ENCODE measurements around the gene LRRN1. TPM values are rescaled to one million over a fixed set of nuclear protein-coding genes. Genes with fewer than 3 reads are reported as not detected.

The LRRN1 gene
- total and polyA plus RNA-seq, 10 donors, result 0.20 to 8.0 (median 4.1) TPM

- Histone ChIP-seq H3K4me1 (no peaks in the 10 kb centered on the region), H3K27ac (no peak overlapping the region), H3K36me3 (peaks cover 0 to 6% (median 0%) of the 10 kb centered on the region in 6 donors), H3K27me3 (replicated peaks in 1 of 7) (no peaks in the 10 kb centered on the region), H3K4me3 (no peak overlapping the region), H3K9me3 (peaks cover 0 to 19% (median 12%) of the 10 kb centered on the region in 8 donors)
- intact Hi-C loops (cut with DNase I; ENCODE audit: low total_unique reads), result no loop called here
- no peak for DNase-seq
- TF ChIP-seq POLR2A (IDR thresholded peaks at IDR 0.05) (no peak), CTCF (IDR thresholded peaks at IDR 0.05 in 8 of 11, conservative IDR thresholded peaks at IDR 0.05 in 3 of 11) (no peak), POLR2AphosphoS5 (IDR thresholded peaks at IDR 0.05) (no peak)
- 83 to 88% (median 84%) methylated on average over 3 of the region's 3 CpGs for WGBS, 5 donors
These were observed 28.1 kb upstream of the LRRN1 start for GRCh38 chr3:3771094-3771493.

GRCh38 chr3:3771567-3771966 lies 27.7 kb upstream of the LRRN1 start:
- WGBS, 5 donors, result 87 to 100% (median 95%) methylated on average over 1 of the region's 1 CpG

DNA sequence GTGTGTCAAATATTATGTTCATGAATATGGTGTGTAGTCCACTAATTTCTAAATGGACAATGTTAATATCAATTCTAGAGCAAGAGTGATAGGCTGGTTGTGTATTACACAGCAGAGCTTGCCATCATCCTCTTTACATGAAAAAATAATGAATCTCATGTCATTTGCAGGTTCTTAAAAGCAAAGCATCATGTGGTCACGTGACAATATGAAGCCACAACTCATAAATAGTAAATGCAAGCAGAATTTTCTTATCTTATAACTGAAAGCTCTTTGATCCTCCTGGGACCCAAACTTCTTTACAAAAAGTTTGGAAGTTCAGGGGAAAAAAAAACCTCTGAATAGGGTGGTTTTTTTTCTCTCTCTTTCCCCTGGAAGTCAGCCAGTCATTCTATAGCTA lies 26.9 kb upstream of the LRRN1 start:
- TF ChIP-seq POLR2AphosphoS5 (IDR thresholded peaks at IDR 0.05) (no peak), POLR2A (IDR thresholded peaks at IDR 0.05) (no peak), CTCF (IDR thresholded peaks at IDR 0.05 in 8 of 11, conservative IDR thresholded peaks at IDR 0.05 in 3 of 11) (no peak)
- intact Hi-C loops (cut with DNase I; ENCODE audit: low total_unique reads), result no loop called here
- Histone ChIP-seq H3K4me1 (no peaks in the 10 kb centered on the region), H3K36me3 (peaks cover 0 to 10% (median 3%) of the 10 kb centered on the region in 6 donors), H3K27me3 (replicated peaks in 1 of 7) (no peaks in the 10 kb centered on the region), H3K9me3 (peaks cover 0 to 24% (median 16%) of the 10 kb centered on the region in 8 donors), H3K27ac (no peak overlapping the region), H3K4me3 (no peak overlapping the region)
- WGBS, 5 donors, result 77 to 86% (median 80%) methylated on average over 1 of the region's 1 CpG
- no peak for DNase-seq

More at GRCh38 chr3:3771567-3771966, 27.7 kb upstream of the LRRN1 start:
- no peak overlapping the region for H3K27ac ChIP-seq
- H3K27me3 ChIP-seq (replicated peaks in 1 of 7), result no peaks in the 10 kb centered on the region
- intact Hi-C loops (cut with DNase I; ENCODE audit: low total_unique reads), result no loop called here
- peaks cover 0 to 23% (median 16%) of the 10 kb centered on the region in 8 donors for H3K9me3 ChIP-seq
- H3K36me3 ChIP-seq, result peaks cover 0 to 10% (median 0%) of the 10 kb centered on the region in 6 donors
- H3K4me1 ChIP-seq, result no peaks in the 10 kb centered on the region
- DNase-seq, result no peak
- no peak overlapping the region for H3K4me3 ChIP-seq
- TF ChIP-seq CTCF (IDR thresholded peaks at IDR 0.05 in 8 of 11, conservative IDR thresholded peaks at IDR 0.05 in 3 of 11), result no peak
- TF ChIP-seq POLR2A (IDR thresholded peaks at IDR 0.05), result no peak
- no peak for TF ChIP-seq POLR2AphosphoS5 (IDR thresholded peaks at IDR 0.05)

DNA sequence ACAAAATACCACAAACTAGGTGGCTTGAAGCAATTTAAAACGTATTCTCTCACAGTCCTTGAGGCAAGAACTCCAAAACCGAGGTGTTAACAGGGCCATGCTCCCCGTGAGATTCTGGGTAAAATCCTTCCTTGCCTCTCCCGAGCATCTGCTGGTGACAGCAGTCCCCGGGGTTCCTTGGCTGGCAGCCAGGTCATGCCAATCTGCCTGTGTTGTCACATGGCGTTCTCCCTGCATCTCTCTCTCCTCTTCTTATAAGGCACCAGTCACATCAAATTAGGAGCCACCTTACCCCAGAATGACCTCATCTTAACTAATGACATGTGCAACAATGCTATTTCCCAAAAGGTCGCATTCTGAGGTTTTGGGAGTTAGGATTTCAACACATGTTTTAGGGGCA lies 26.3 kb upstream of the LRRN1 start:
- no peak for DNase-seq
- H3K9me3 ChIP-seq, result peaks cover 0 to 24% (median 16%) of the 10 kb centered on the region in 8 donors
- no peak for TF ChIP-seq POLR2A (IDR thresholded peaks at IDR 0.05)
- no peak for TF ChIP-seq POLR2AphosphoS5 (IDR thresholded peaks at IDR 0.05)
- TF ChIP-seq CTCF (IDR thresholded peaks at IDR 0.05 in 8 of 11, conservative IDR thresholded peaks at IDR 0.05 in 3 of 11), result no peak
- no peaks in the 10 kb centered on the region for H3K27me3 ChIP-seq (replicated peaks in 1 of 7)
- no peak overlapping the region for H3K4me3 ChIP-seq
- peaks cover 0 to 10% (median 3%) of the 10 kb centered on the region in 6 donors for H3K36me3 ChIP-seq
- WGBS, 5 donors, result 74 to 83% (median 80%) methylated on average over 7 of the region's 7 CpGs
- H3K27ac ChIP-seq, result no peak overlapping the region
- no peaks in the 10 kb centered on the region for H3K4me1 ChIP-seq
- intact Hi-C loops (cut with DNase I; ENCODE audit: low total_unique reads), result no loop called here

Measured in spleen (tissue), 11 donors.